ENCODE measurements around the gene PNLIPRP2. TPM values are rescaled to one million over a fixed set of nuclear protein-coding genes. Genes with fewer than 3 reads are reported as not detected.

Gene PNLIPRP2
- total RNA-seq, 1 experiment from 2014 or later: 0.24 TPM

DNA sequence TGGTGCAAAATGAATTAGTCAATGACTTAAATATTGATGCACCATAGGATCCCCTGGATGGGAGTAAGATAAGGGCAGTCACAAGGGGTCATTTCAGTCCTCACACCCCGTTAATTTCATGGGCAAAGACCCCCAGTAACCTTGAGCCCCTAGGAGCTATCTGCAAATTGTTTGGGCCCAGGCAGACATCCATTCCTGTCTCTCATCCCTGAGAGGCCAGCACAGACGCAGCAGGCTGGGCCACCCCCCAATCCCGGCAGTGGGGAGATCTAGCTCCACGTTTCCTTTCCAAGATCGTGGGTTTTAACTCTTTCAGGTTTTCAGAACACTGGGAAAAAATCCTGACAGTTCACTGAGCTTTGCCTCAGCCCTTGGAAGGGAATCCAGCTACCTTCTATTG is 40.1 kb downstream of the PNLIPRP2 start:
- Histone ChIP-seq H3K79me1 (ENCODE audit: insufficient read depth, low read depth, low read length, poor library complexity, severe bottlenecking) (no peaks in the 10 kb centered on the region), H3K56ac (ENCODE audit: insufficient read length, low read depth, low read length) (no peak overlapping the region), H2BK15ac (ENCODE audit: low read depth, low read length) (no peak overlapping the region), H4K8ac (replicated peaks; ENCODE audit: insufficient read length, low read depth, low read length) (no peak overlapping the region), H3K18ac (ENCODE audit: insufficient read length, low read depth, low read length) (no peak overlapping the region), H3K79me2 (ENCODE audit: insufficient read depth, low read length) (no peaks in the 10 kb centered on the region), H3K4ac (ENCODE audit: low read depth, low read length) (no peak overlapping the region), H3K4me2 (ENCODE audit: insufficient read depth, insufficient read length, low read length) (no peak overlapping the region), H4K5ac (ENCODE audit: insufficient read length, low read depth, low read length) (no peak overlapping the region), H3K23ac (ENCODE audit: insufficient read length, low read depth, low read length) (no peak overlapping the region), H3K27me3 (ENCODE audit: insufficient read depth, low read length) (no peaks in the 10 kb centered on the region), H3K9ac (ENCODE audit: extremely low read depth, insufficient read length, low read length) (no peak overlapping the region), H2BK5ac (ENCODE audit: insufficient read length, low read length) (no peak overlapping the region), H4K91ac (ENCODE audit: insufficient read length, low read depth, low read length) (no peak overlapping the region), H3T11ph (ENCODE audit: low read length) (no peak overlapping the region), H3K4me1 (ENCODE audit: insufficient read depth, low read length) (no peaks in the 10 kb centered on the region), H3K27ac (ENCODE audit: insufficient read length, low read depth, low read length) (no peak overlapping the region), H3K14ac (ENCODE audit: insufficient read depth, low read length) (no peak overlapping the region), H2AFZ (ENCODE audit: low read length) (no peak overlapping the region), H2BK12ac (ENCODE audit: insufficient read length, low read depth, low read length) (no peak overlapping the region), H4K20me1 (ENCODE audit: control insufficient read depth, insufficient read depth, insufficient read length) (no peaks in the 10 kb centered on the region), H2BK20ac (ENCODE audit: low read depth, low read length, poor library complexity, severe bottlenecking) (no peak overlapping the region), H3K23me2 (ENCODE audit: insufficient read length, low read depth, low read length, poor library complexity, severe bottlenecking) (no peaks in the 10 kb centered on the region), H2BK120ac (ENCODE audit: low read depth, low read length, poor library complexity, severe bottlenecking) (no peak overlapping the region), H3K9me3 (ENCODE audit: control insufficient read depth, low read depth, low read length) (no peaks in the 10 kb centered on the region), H2AK5ac (ENCODE audit: insufficient read length, low read length) (no peak overlapping the region)
- Mint-ChIP-seq H3K4me3 (no peak overlapping the region), H3K27ac (no peak overlapping the region), H3K36me3 (ENCODE audit: insufficient read depth in 1 of 3, low read depth in 3 of 3) (peaks cover 0 to 26% (median 22%) of the 10 kb centered on the region in 3 experiments; a peak in 5 of 7 replicates), H3K9me3 (no peaks in the 10 kb centered on the region), H3K4me1 (no peaks in the 10 kb centered on the region; a peak in 1 of 4 replicates), H3K27me3 (ENCODE audit: low read depth) (no peaks in the 10 kb centered on the region)
- WGBS (ENCODE audit: extremely low coverage, insufficient read length, low lambda C conversion rate): no CpG with 5 or more reads among the region's 5 CpGs
- peak; percentile 13 for DNase-seq
- TF ChIP-seq, protein P1, sequence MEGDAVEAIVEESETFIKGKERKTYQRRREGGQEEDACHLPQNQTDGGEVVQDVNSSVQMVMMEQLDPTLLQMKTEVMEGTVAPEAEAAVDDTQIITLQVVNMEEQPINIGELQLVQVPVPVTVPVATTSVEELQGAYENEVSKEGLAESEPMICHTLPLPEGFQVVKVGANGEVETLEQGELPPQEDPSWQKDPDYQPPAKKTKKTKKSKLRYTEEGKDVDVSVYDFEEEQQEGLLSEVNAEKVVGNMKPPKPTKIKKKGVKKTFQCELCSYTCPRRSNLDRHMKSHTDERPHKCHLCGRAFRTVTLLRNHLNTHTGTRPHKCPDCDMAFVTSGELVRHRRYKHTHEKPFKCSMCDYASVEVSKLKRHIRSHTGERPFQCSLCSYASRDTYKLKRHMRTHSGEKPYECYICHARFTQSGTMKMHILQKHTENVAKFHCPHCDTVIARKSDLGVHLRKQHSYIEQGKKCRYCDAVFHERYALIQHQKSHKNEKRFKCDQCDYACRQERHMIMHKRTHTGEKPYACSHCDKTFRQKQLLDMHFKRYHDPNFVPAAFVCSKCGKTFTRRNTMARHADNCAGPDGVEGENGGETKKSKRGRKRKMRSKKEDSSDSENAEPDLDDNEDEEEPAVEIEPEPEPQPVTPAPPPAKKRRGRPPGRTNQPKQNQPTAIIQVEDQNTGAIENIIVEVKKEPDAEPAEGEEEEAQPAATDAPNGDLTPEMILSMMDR (conservative IDR thresholded peaks at IDR 0.05): no peak
